Neuron (in vitro differentiated cells): ENCODE results near the gene CD300E.

Experiments
- H2AFZ ChIP-seq: one replicate; pipeline ENCODE4 v1.6.1; 2013; ENCODE audit warnings: low read depth, mild to moderate bottlenecking, inconsistent platforms, low read length, moderate library complexity
- H3K27me3 ChIP-seq: one replicate; pipeline ENCODE4 v1.6.1; 2013; ENCODE audit warnings: low read length; ENCODE audit not compliant: insufficient read depth
- H3K36me3 ChIP-seq: one replicate; pipeline ENCODE4 v1.6.1; 2013; ENCODE audit warnings: low read length; ENCODE audit not compliant: insufficient read depth
- H3K4me1 ChIP-seq: one replicate; pipeline ENCODE4 v1.6.1; 2013; ENCODE audit warnings: low read length; ENCODE audit not compliant: insufficient read depth
- H3K4me3 ChIP-seq: 2 replicates; pipeline ENCODE4 v1.5.1; 2013; ENCODE audit warnings: mild to moderate bottlenecking, low read length, moderate library complexity
- H3K9me3 ChIP-seq: one replicate; pipeline ENCODE4 v1.6.1; 2013; ENCODE audit warnings: low read length

The CD300E gene

GRCh38 chr17:74603746-74604145 lies 19.8 kb downstream of the CD300E start:
- Histone ChIP-seq H2AFZ (no peak overlapping the region), H3K36me3 (no peaks in the 10 kb centered on the region), H3K4me3 (no peak overlapping the region), H3K27me3 (peaks cover 20% of the 10 kb centered on the region), H3K4me1 (no peaks in the 10 kb centered on the region), H3K9me3 (no peaks in the 10 kb centered on the region)

DNA sequence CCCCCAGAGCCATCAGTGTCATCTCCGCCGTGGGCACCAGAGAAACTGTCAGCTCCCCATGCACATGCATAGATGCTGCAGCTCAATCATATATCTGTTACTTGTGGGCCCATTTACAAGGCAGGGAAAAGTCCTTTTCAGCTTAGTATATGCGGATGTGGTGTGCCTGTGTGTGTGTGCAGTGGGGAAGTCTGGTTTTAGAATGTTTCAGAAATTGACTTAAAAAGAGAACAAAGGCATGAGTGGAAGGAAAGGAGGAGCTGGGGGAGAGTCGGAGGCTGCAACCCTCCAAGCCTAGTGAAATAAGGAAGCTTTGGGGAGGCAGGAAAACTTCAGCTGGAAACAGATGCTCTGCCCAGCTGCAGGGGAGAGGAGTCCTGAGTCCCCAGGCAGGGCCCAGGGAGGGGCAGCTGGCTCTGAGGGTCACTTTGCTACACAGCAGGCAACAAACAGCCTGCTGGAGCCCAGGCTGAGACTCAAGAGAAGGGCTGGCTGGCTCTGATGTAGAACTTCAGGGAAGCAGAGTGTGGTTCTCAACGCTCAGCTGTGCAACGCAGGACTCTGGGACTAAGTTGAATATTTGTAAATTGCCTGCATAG lies 20.4 kb downstream of the CD300E start:
- Histone ChIP-seq H3K9me3 (no peaks in the 10 kb centered on the region), H3K27me3 (peaks cover 20% of the 10 kb centered on the region), H3K4me3 (no peak overlapping the region), H3K36me3 (no peaks in the 10 kb centered on the region), H2AFZ (no peak overlapping the region), H3K4me1 (no peaks in the 10 kb centered on the region)

DNA sequence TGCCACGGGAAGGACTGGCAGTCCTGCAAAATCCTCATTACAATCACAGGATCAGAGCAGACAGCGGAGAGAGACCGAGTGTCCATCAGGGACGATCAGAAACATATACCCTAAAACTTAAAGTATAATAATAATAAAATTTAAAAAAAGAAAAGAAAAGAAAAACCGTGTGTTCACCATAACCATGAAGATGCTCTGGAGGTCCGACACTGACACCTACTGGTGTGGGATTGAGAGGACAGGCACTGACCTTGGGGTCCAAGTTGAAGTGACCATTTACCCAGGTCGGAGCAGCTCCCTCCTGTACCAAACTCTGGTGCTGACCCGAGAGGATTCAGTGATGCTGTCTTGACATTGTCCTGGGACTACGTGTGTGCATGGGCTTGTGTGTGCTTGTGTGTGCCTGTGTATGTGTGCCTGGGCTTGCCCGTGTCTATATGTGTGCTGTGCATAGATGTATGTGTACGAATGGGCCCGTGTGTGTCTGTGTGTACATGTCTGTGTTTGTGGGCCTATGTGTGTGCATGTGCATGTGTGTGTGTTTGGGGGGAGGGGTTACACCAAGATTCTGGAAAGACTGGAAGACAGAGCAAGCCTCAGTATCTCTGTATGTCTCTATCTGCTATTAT lies 21.5 kb downstream of the CD300E start:
- no peak overlapping the region for H3K4me3 ChIP-seq
- no peak overlapping the region for H2AFZ ChIP-seq
- H3K4me1 ChIP-seq = no peaks in the 10 kb centered on the region
- H3K27me3 ChIP-seq = peaks cover 20% of the 10 kb centered on the region
- H3K36me3 ChIP-seq = no peaks in the 10 kb centered on the region
- no peaks in the 10 kb centered on the region for H3K9me3 ChIP-seq

DNA sequence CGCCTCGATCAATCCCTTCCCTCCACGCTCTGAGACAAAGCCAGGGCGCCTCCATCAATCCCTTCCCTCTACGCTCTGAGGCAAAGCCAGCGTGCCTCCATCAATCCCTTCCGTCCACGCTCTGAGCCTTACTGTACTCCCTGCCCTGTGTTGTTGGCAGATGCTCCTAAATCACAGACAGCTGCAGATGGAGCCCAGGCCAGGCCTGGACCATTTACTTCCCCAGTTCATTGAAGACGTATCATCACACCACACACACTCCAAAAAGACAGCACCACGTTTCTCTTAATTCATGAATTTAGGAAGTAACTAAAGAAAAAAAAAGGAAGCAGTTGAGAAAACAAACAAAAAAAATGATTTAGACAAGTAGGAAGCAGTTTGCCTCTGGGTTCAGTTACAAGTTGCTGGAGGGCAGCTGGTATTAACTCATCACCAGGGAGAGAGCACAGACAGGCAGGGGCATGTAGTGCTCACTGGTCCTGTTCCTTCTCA lies 24.0 kb downstream of the CD300E start:
- no peak overlapping the region for H3K4me3 ChIP-seq
- H3K27me3 ChIP-seq = peaks cover 14% of the 10 kb centered on the region
- H2AFZ ChIP-seq = no peak overlapping the region
- H3K9me3 ChIP-seq = no peaks in the 10 kb centered on the region
- H3K4me1 ChIP-seq = no peaks in the 10 kb centered on the region
- no peaks in the 10 kb centered on the region for H3K36me3 ChIP-seq

DNA sequence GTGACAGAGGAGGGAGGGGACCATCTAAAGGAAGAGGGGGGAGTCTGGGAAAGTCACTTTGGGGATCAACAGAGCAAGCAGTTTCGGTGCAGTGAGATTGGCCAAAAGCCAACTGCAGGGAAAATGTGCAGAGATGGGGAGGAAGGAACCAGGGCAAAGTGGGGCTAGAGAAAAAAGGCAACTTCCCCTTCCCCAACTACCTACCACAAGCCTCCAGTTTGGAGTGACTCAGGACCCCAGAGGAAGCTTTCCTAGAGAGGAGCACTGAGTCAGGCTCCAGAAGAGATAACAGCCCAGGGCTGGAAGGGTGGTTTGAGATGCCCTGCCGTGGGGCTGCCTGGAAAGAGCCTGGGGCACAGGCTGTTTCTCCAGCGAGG lies 24.5 kb downstream of the CD300E start:
- H3K36me3 ChIP-seq = no peaks in the 10 kb centered on the region
- H3K4me1 ChIP-seq = no peaks in the 10 kb centered on the region
- no peak overlapping the region for H2AFZ ChIP-seq
- no peak overlapping the region for H3K4me3 ChIP-seq
- H3K9me3 ChIP-seq = no peaks in the 10 kb centered on the region
- peaks cover 12% of the 10 kb centered on the region for H3K27me3 ChIP-seq

DNA sequence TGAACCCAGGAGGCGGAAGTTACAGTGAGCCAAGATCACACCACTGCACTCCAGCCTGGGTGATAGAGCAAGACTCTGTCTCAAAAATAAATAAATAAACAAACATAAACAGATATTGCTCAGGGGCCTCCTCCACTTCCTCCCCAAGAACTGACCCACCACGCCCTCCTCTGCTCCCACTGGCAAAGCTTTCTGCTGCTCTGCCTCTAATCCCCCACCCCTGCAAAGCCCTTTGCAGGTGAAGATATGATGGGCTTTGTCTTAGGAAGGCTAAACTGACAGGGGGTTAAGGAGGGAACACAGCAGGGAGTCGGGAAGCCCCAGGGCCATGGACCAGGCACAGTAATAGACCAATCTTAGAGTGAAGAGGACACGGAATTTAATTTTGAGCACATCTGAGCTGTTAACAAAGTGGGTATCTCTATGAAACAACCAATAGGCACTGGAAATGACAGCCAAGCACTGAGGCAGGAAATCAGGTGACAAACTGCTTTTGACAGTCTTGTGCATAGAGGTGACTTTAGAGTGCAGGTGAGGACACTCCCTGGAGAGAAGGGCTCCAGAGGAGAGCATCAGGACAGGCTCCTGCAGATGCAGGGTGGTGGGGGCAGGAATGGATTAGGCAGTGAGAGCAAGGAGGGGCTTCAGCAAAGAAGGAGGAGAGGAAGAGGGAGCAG lies 25.1 kb downstream of the CD300E start:
- Histone ChIP-seq H3K9me3 (no peaks in the 10 kb centered on the region), H3K27me3 (peaks cover 7% of the 10 kb centered on the region), H3K36me3 (no peaks in the 10 kb centered on the region), H3K4me3 (no peak overlapping the region), H3K4me1 (no peaks in the 10 kb centered on the region), H2AFZ (no peak overlapping the region)

DNA sequence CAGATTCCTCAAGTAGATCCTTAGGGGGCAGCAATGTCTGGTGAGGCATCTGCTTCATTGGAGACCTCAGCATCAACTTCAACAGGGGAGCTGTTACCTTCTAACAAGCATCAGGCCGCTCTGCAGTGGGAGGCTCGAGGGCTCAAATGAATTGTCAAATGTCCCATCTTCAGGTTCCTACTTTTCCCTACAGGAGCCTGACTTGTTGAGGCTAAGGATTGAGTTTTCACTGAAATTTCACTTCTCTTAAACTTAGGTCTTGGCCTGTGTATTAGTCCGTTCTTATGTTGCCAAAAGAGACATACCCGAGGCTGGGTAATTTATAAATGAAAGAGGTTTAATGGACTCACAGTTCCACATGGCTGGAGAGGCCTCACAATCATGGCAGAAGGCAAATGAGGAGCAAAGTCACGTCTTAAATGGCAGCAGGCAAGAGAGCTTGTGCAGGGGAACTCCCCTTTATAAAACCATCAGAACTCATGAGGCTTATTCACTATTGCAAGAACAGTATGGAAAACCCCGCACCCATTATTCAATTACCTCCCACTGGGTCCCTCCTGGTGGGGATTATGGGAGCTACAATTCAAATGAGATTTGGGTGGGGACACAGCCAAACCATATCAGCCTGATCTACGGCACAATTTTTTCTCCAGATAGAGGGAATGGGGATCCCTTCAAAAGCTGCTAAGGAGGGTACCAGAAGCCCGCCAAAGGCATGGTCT lies 26.3 kb downstream of the CD300E start:
- Histone ChIP-seq H3K4me3 (no peak overlapping the region), H2AFZ (no peak overlapping the region), H3K4me1 (no peaks in the 10 kb centered on the region), H3K9me3 (no peaks in the 10 kb centered on the region), H3K27me3 (peaks cover 7% of the 10 kb centered on the region), H3K36me3 (no peaks in the 10 kb centered on the region)

- Histone ChIP-seq H3K36me3 (no peaks in the 10 kb centered on the region), H3K4me3 (no peak overlapping the region), H3K27me3 (peaks cover 7% of the 10 kb centered on the region), H3K4me1 (no peaks in the 10 kb centered on the region), H2AFZ (no peak overlapping the region), H3K9me3 (no peaks in the 10 kb centered on the region)
These were observed 28.3 kb downstream of the CD300E start for GRCh38 chr17:74595037-74595750.

GRCh38 chr17:74592087-74592990 lies 31.2 kb downstream of the CD300E start, which contains the start of gene CD300LD:
CD300LD (minus strand) TSS chr17:74592283; CDS start chr17:74592202, 81 bp downstream.
- no peaks in the 10 kb centered on the region for H3K36me3 ChIP-seq
- H2AFZ ChIP-seq = no peak within 1 kb of the TSS
- H3K9me3 ChIP-seq = no peaks in the 10 kb centered on the region
- H3K27me3 ChIP-seq = no peaks in the 10 kb centered on the region
- no peaks in the 10 kb centered on the region for H3K4me1 ChIP-seq
- no peak within 1 kb of the TSS for H3K4me3 ChIP-seq

DNA sequence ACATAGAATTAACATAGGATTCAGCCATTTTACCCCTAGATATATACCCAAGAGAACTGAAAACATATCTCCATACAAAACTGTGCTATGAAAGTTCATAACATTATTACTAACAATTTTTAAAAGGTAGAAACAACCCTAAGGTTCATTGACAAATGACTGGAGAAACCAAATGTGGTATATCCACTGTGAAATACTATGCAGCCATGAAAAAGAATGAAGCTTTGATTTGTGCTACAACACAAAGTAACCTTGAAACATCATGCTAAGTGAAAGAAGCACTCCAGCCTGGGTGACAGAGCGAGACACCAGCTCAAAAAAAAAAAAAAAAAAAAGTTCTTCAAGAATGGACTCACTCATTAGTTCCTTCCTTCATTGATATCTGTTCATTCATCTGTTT lies 32.0 kb downstream of the CD300E start:
- no peaks in the 10 kb centered on the region for H3K9me3 ChIP-seq
- no peaks in the 10 kb centered on the region for H3K36me3 ChIP-seq
- H2AFZ ChIP-seq = no peak overlapping the region
- no peaks in the 10 kb centered on the region for H3K27me3 ChIP-seq
- H3K4me1 ChIP-seq = no peaks in the 10 kb centered on the region
- no peak overlapping the region for H3K4me3 ChIP-seq

- H3K4me3 ChIP-seq = no peak overlapping the region
- no peaks in the 10 kb centered on the region for H3K27me3 ChIP-seq
These were observed 37.8 kb downstream of the CD300E start for GRCh38 chr17:74585711-74586110.

More at GRCh38 chr17:74585711-74586110, 37.8 kb downstream of the CD300E start:
- Histone ChIP-seq H3K4me1 (peaks cover 14% of the 10 kb centered on the region), H3K36me3 (no peaks in the 10 kb centered on the region), H3K9me3 (peaks cover 2% of the 10 kb centered on the region), H2AFZ (no peak overlapping the region)
